ENCODE measurements around the gene DHX30. TPM values are rescaled to one million over a fixed set of nuclear protein-coding genes. Genes with fewer than 3 reads are reported as not detected.
"Not testable (repeated sequence)": the region's sequence is repeated elsewhere in the genome, so short reads cannot be mapped to it uniquely, and the experiment has no call there.

DHX30 gene
- total RNA-seq, 6 experiments from 2014 or later: 54.1 to 64.0 (median 58.4) TPM

GRCh38 chr3:47817609-47818008, 14.7 kb downstream of the DHX30 start:
- Mint-ChIP-seq H3K4me1 (ENCODE audit: low read depth) (no peaks in the 10 kb centered on the region), H3K4me3 (no peak overlapping the region), H3K27ac (no peak overlapping the region), H3K9me3 (no peaks in the 10 kb centered on the region), H3K27me3 (ENCODE audit: insufficient read depth) (no peaks in the 10 kb centered on the region; the same call in 1 of the 2 replicates), H3K36me3 (ENCODE audit: low read depth) (no peaks in the 10 kb centered on the region; the same call in 1 of the 2 replicates)
- TF ChIP-seq, protein P1, sequence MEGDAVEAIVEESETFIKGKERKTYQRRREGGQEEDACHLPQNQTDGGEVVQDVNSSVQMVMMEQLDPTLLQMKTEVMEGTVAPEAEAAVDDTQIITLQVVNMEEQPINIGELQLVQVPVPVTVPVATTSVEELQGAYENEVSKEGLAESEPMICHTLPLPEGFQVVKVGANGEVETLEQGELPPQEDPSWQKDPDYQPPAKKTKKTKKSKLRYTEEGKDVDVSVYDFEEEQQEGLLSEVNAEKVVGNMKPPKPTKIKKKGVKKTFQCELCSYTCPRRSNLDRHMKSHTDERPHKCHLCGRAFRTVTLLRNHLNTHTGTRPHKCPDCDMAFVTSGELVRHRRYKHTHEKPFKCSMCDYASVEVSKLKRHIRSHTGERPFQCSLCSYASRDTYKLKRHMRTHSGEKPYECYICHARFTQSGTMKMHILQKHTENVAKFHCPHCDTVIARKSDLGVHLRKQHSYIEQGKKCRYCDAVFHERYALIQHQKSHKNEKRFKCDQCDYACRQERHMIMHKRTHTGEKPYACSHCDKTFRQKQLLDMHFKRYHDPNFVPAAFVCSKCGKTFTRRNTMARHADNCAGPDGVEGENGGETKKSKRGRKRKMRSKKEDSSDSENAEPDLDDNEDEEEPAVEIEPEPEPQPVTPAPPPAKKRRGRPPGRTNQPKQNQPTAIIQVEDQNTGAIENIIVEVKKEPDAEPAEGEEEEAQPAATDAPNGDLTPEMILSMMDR (IDR thresholded peaks at IDR 0.05): no peak
- no peak for DNase-seq

- no peaks in the 10 kb centered on the region for H3K9me3 Mint-ChIP-seq
- H3K27ac Mint-ChIP-seq: peak overlapping the region; percentile 80
- H3K27me3 Mint-ChIP-seq (ENCODE audit: insufficient read depth): no peaks in the 10 kb centered on the region; the same call in 1 of the 2 replicates
- H3K36me3 Mint-ChIP-seq (ENCODE audit: low read depth): peaks cover 18% of the 10 kb centered on the region
- H3K4me1 Mint-ChIP-seq (ENCODE audit: low read depth): peaks cover 26% of the 10 kb centered on the region
- peak; percentile 69 for DNase-seq
- TF ChIP-seq, protein P1 (IDR thresholded peaks at IDR 0.05): peak; percentile 91
- H3K4me3 Mint-ChIP-seq: peak overlapping the region; percentile 96
Observed at GRCh38 chr3:47824541-47825473, 21.9 kb downstream of the DHX30 start.

- Mint-ChIP-seq H3K9me3 (no peaks in the 10 kb centered on the region), H3K27ac (peak overlapping the region; percentile 80), H3K4me3 (peak overlapping the region; percentile 96), H3K4me1 (ENCODE audit: low read depth) (peaks cover 26% of the 10 kb centered on the region), H3K27me3 (ENCODE audit: insufficient read depth) (no peaks in the 10 kb centered on the region; the same call in 1 of the 2 replicates), H3K36me3 (ENCODE audit: low read depth) (peaks cover 18% of the 10 kb centered on the region)
- DNase-seq: no peak
- TF ChIP-seq, protein P1 (IDR thresholded peaks at IDR 0.05): no peak
Observed at GRCh38 chr3:47825590-47825989, 22.7 kb downstream of the DHX30 start.

- H3K9me3 Mint-ChIP-seq; H3K27ac Mint-ChIP-seq; DNase-seq; H3K4me3 Mint-ChIP-seq; H3K27me3 Mint-ChIP-seq (ENCODE audit: insufficient read depth): not testable (repeated sequence)
- H3K36me3 Mint-ChIP-seq (ENCODE audit: low read depth): peaks cover 35% of the 10 kb centered on the region
- peaks cover 22% of the 10 kb centered on the region for H3K4me1 Mint-ChIP-seq (ENCODE audit: low read depth)
Observed at GRCh38 chr3:47829482-47829881, 26.5 kb downstream of the DHX30 start.

DNA sequence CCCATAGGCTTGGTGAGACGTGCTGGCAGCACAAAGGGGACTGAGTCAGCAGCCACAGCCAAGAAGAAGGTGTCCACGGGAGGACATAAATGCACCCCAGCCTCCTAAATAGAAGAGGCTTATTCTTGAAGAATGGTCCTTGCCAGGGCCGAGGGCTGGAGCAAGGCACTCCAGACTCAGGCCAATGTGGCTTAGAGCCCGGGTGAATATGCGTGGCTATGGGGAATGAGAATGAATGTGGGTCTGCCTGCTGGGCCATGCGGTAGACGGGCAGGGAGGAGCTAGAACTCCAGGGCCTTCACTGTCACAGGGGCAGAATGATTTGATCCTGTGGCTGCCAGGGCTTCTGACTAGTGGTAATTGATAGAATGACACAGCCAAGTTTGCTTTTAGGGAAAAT, 34.0 kb downstream of the DHX30 start:
- DNase-seq: no peak
- H3K9me3 Mint-ChIP-seq: no peaks in the 10 kb centered on the region
- peaks cover 34% of the 10 kb centered on the region for H3K36me3 Mint-ChIP-seq (ENCODE audit: low read depth)
- no peaks in the 10 kb centered on the region for H3K4me1 Mint-ChIP-seq (ENCODE audit: low read depth)
- H3K27me3 Mint-ChIP-seq (ENCODE audit: insufficient read depth): peaks cover 2% of the 10 kb centered on the region
- TF ChIP-seq, protein P1 (IDR thresholded peaks at IDR 0.05): no peak
- no peak overlapping the region for H3K4me3 Mint-ChIP-seq
- peak overlapping the region; percentile 15 for H3K27ac Mint-ChIP-seq

DNA sequence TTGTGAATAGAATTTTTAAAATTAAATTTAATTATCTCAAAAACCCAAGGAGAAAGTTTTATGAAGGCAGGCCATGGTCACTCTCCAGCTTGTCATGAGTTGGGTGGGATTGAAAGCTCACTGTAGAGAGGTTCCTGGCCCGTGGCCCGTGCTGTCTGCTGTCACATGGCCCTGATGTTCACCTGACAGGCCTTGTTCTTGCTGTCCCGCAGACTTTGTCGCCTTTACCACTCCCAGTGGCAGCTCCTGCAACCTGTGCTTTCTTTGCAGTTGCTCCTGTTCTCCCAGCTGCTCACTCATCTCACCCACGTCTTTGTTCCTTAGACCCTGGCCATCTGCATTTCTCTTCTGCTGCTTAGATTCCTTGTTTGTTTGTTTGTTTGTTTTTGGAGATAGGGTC, 35.6 kb downstream of the DHX30 start:
- TF ChIP-seq, protein P1 (IDR thresholded peaks at IDR 0.05): no peak
- Mint-ChIP-seq H3K27ac (no peak overlapping the region), H3K27me3 (ENCODE audit: insufficient read depth) (no peaks in the 10 kb centered on the region; the same call in none of the 2 replicates), H3K4me3 (no peak overlapping the region), H3K36me3 (ENCODE audit: low read depth) (peaks cover 35% of the 10 kb centered on the region), H3K9me3 (no peaks in the 10 kb centered on the region), H3K4me1 (ENCODE audit: low read depth) (no peaks in the 10 kb centered on the region)
- no peak for DNase-seq
